ENCODE measurements around the gene MAP3K6. TPM values are rescaled to one million over a fixed set of nuclear protein-coding genes. Genes with fewer than 3 reads are reported as not detected.

MAP3K6 gene
- total and polyA plus RNA-seq, 2 of the 4 experiments (the other 2 are of a cell fraction), result 4.8 to 15.9 TPM

GRCh38 chr1:27372808-27373690 is 6.3 kb upstream of the MAP3K6 start:
- H3K4me2 ChIP-seq (ENCODE audit: low read depth, low read length), result no peak overlapping the region
- H2AK9ac ChIP-seq (replicated peaks; ENCODE audit: low read depth, low read length, poor library complexity), result peak overlapping the region; percentile 65
- CTCF ChIA-PET, result no interaction called here
- no peak overlapping the region for H3K18ac ChIP-seq (ENCODE audit: low read depth, low read length)
- H2BK20ac ChIP-seq (ENCODE audit: low read depth, low read length), result no peak overlapping the region
- no peak for DNase-seq
- ATAC-seq (ENCODE audit: low read depth), result peak; percentile 44; the same call in 1 of the 2 replicates
- no peak overlapping the region for H3K9ac ChIP-seq (ENCODE audit: low read depth, low read length)
- in situ Hi-C loops (cut with MboI; ENCODE audit: low sequenced_read_pairs), result no loop called here
- H2AFZ ChIP-seq (replicated peaks; ENCODE audit: low read length, poor library complexity), result peak overlapping the region; percentile 32
- no peak overlapping the region for H2BK15ac ChIP-seq (ENCODE audit: low read depth, low read length)
- H3K36me3 ChIP-seq (ENCODE audit: control insufficient read depth, insufficient read depth, low read length), result no peaks in the 10 kb centered on the region
- H3K27ac ChIP-seq (ENCODE audit: insufficient read depth, low read length), result no peak overlapping the region
- H4K5ac ChIP-seq (ENCODE audit: low read depth, low read length), result no peak overlapping the region
- intact Hi-C loops (cut with micrococcal nuclease), result no loop called here
- H4K20me1 ChIP-seq (ENCODE audit: insufficient read depth, low read length), result no peaks in the 10 kb centered on the region
- 75% methylated on average over 2 of the region's 11 CpGs; no CpG with 5 or more reads in 1 of the 2 experiments for WGBS, 2 experiments (ENCODE audit: extremely low coverage in 2 of 2, insufficient read length in 1 of 2)
- no peak overlapping the region for H2BK120ac ChIP-seq (ENCODE audit: low read depth, low read length)
- no peak overlapping the region for H4K91ac ChIP-seq (ENCODE audit: insufficient read depth, low read depth, low read length)
- H3K27me3 ChIP-seq (ENCODE audit: control insufficient read depth, insufficient read depth, low read length), result peaks cover 12% of the 10 kb centered on the region
- TF ChIP-seq MXI1 (IDR thresholded peaks at IDR 0.05; ENCODE audit: borderline replicate concordance, low read depth, low read length) (no peak), RAD21 (IDR thresholded peaks at IDR 0.05; ENCODE audit: low read length) (peak; percentile 30; the same call in 1 of the 2 replicates), RFX5 (IDR thresholded peaks at IDR 0.05; ENCODE audit: low read depth, low read length) (no peak), CTCF (conservative IDR thresholded peaks at IDR 0.05; ENCODE audit: low read depth, low read length) (peak; percentile 38; the same call in 1 of the 2 replicates), NFE2L2 (IDR thresholded peaks at IDR 0.05; ENCODE audit: low read depth, low read length) (no peak)
- H3K4me3 ChIP-seq (ENCODE audit: insufficient read depth, low read depth, low read length), result no peak overlapping the region
- no peak overlapping the region for H3K23ac ChIP-seq (ENCODE audit: low read depth, low read length)
- no peaks in the 10 kb centered on the region for H3K9me1 ChIP-seq (ENCODE audit: insufficient read depth, low read length)
- dilution Hi-C loops (cut with HindIII; ENCODE audit: low sequenced_read_pairs, unreplicated experiment), result no loop called here
- H3K4ac ChIP-seq (ENCODE audit: low read depth, low read length), result no peak overlapping the region; the same call in 1 of the 2 replicates
- no peaks in the 10 kb centered on the region for H3K79me1 ChIP-seq (ENCODE audit: low read depth in 1 of 2, low read length in 2 of 2)
- no peaks in the 10 kb centered on the region for H3K9me3 ChIP-seq (ENCODE audit: control insufficient read depth, insufficient read depth, low read length)
- POLR2A ChIA-PET (ENCODE audit: unreplicated experiment), result no interaction called here
- H4K8ac ChIP-seq (ENCODE audit: low read depth in 2 of 2, low read length in 2 of 2), result no peak overlapping the region
- H3K56ac ChIP-seq (ENCODE audit: extremely low read depth, insufficient read depth, low read length), result no peak overlapping the region
- H3K4me1 ChIP-seq (ENCODE audit: control insufficient read depth, insufficient read depth, low read length), result no peaks in the 10 kb centered on the region
- BruUV-seq (replicated peaks), result no TSS peak
- H2BK5ac ChIP-seq (ENCODE audit: low read depth, low read length, poor library complexity, severe bottlenecking), result no peak overlapping the region
- H2AK5ac ChIP-seq (ENCODE audit: low read depth, low read length), result no peak overlapping the region
- H3K14ac ChIP-seq (replicated peaks; ENCODE audit: low read depth, low read length), result no peak overlapping the region
